ENCODE data around the gene IRF6.

The IRF6 gene

DNA sequence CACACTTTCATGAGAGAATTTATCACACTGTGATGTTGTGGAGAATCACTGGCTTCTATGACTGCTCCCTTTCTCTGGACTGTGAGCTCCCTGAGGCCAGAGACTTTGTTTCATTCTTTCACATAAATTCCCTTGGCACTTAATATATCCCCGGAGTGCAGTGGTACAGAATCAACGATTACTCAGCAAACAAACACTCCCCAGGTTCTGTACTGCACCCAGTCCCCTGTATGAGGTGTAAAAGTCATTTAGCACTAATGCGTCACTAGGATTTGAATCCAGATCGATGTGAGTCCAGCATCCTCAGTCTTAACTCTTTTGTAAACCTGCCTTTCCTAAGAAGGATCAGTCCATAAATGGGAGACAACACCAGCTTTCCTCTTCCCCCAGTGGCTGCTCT lies 15.0 kb upstream of the IRF6 start:
- Histone ChIP-seq H4K20me1 (ENCODE audit: low read depth, low read length) (no peaks in the 10 kb centered on the region), H2AFZ (ENCODE audit: low read depth, low read length, severe bottlenecking) (no peak overlapping the region), H3K27ac (ENCODE audit: low read depth, low read length) (no peak overlapping the region), H3K27me3 (ENCODE audit: low read length) (no peaks in the 10 kb centered on the region), H3K79me2 (ENCODE audit: insufficient read depth, low read length) (no peaks in the 10 kb centered on the region), H3K4me2 (ENCODE audit: low read depth, low read length, poor library complexity, severe bottlenecking) (no peak overlapping the region), H3K4me3 (ENCODE audit: insufficient read depth, low read length, poor library complexity, severe bottlenecking) (no peak overlapping the region), H3K9me3 (ENCODE audit: insufficient read depth, low read length) (no peaks in the 10 kb centered on the region), H3F3A (ENCODE audit: insufficient read depth) (no peaks in the 10 kb centered on the region), H3K9ac (ENCODE audit: low read length) (no peak overlapping the region), H3K9me2 (replicated peaks; ENCODE audit: insufficient read depth, low read length) (no peaks in the 10 kb centered on the region), H3K36me3 (ENCODE audit: low read length) (no peaks in the 10 kb centered on the region)
- TF ChIP-seq EZH2phosphoT487 (conservative IDR thresholded peaks at IDR 0.05; ENCODE audit: low read length), result no peak
- TF ChIP-seq, protein P1, sequence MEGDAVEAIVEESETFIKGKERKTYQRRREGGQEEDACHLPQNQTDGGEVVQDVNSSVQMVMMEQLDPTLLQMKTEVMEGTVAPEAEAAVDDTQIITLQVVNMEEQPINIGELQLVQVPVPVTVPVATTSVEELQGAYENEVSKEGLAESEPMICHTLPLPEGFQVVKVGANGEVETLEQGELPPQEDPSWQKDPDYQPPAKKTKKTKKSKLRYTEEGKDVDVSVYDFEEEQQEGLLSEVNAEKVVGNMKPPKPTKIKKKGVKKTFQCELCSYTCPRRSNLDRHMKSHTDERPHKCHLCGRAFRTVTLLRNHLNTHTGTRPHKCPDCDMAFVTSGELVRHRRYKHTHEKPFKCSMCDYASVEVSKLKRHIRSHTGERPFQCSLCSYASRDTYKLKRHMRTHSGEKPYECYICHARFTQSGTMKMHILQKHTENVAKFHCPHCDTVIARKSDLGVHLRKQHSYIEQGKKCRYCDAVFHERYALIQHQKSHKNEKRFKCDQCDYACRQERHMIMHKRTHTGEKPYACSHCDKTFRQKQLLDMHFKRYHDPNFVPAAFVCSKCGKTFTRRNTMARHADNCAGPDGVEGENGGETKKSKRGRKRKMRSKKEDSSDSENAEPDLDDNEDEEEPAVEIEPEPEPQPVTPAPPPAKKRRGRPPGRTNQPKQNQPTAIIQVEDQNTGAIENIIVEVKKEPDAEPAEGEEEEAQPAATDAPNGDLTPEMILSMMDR (IDR thresholded peaks at IDR 0.05; ENCODE audit: insufficient read depth, low read length, poor library complexity, severe bottlenecking), result no peak

DNA sequence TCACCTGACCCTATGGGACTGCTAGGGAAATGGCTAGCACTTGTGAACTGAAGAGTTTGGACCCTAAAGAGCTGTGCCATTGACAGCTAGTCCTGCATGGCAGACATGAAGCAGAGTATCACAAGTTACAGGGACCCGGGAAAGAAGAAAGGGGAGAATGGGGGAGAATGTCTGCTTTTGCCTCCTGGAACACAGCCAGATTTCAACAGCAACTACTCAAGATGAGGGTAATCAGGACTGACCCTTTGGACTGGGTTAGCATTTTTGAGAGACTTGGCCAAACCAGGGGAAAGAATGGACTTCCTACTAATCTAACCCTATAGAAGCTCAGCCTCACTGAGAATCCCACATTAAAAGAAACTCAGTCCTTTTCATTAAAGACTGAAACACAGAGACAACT lies 13.1 kb upstream of the IRF6 start:
- no peaks in the 10 kb centered on the region for H3K9me2 ChIP-seq (replicated peaks; ENCODE audit: insufficient read depth, low read length)
- no peaks in the 10 kb centered on the region for H3K27me3 ChIP-seq (ENCODE audit: low read length)
- no peaks in the 10 kb centered on the region for H4K20me1 ChIP-seq (ENCODE audit: low read depth, low read length)
- H3K4me3 ChIP-seq (ENCODE audit: insufficient read depth, low read length, poor library complexity, severe bottlenecking), result no peak overlapping the region
- TF ChIP-seq, protein P1 (IDR thresholded peaks at IDR 0.05; ENCODE audit: insufficient read depth, low read length, poor library complexity, severe bottlenecking), result no peak
- TF ChIP-seq EZH2phosphoT487 (conservative IDR thresholded peaks at IDR 0.05; ENCODE audit: low read length), result no peak
- H3K9ac ChIP-seq (ENCODE audit: low read length), result no peak overlapping the region
- no peak overlapping the region for H3K27ac ChIP-seq (ENCODE audit: low read depth, low read length)
- no peaks in the 10 kb centered on the region for H3K36me3 ChIP-seq (ENCODE audit: low read length)
- H3K79me2 ChIP-seq (ENCODE audit: insufficient read depth, low read length), result no peaks in the 10 kb centered on the region
- H3K4me2 ChIP-seq (ENCODE audit: low read depth, low read length, poor library complexity, severe bottlenecking), result no peak overlapping the region
- no peaks in the 10 kb centered on the region for H3F3A ChIP-seq (ENCODE audit: insufficient read depth)
- H2AFZ ChIP-seq (ENCODE audit: low read depth, low read length, severe bottlenecking), result no peak overlapping the region
- H3K9me3 ChIP-seq (ENCODE audit: insufficient read depth, low read length), result no peaks in the 10 kb centered on the region

DNA sequence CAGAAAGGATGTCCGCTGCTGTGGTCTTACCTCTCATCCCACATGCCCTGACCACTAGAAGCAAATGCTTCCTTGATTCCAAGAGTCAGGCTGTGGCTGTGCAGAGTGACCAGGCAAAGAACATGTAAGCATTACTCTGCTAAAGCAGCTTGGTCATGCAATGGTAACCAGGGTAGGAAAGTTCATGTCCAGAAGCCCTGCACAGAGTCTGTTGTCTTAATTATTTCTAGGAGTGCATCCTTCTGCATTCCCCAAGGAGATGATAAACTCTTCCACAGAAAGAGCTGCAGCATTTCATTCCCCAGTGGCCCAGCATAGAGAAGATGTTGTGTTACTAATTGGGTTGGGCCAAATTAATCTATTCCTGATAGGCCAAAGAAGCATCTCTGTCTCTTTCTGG lies 11.7 kb upstream of the IRF6 start:
- no peak overlapping the region for H3K4me2 ChIP-seq (ENCODE audit: low read depth, low read length, poor library complexity, severe bottlenecking)
- H3K9me3 ChIP-seq (ENCODE audit: insufficient read depth, low read length), result no peaks in the 10 kb centered on the region
- no peak overlapping the region for H3K27ac ChIP-seq (ENCODE audit: low read depth, low read length)
- no peaks in the 10 kb centered on the region for H4K20me1 ChIP-seq (ENCODE audit: low read depth, low read length)
- TF ChIP-seq, protein P1 (IDR thresholded peaks at IDR 0.05; ENCODE audit: insufficient read depth, low read length, poor library complexity, severe bottlenecking), result no peak
- no peak for TF ChIP-seq EZH2phosphoT487 (conservative IDR thresholded peaks at IDR 0.05; ENCODE audit: low read length)
- H3K79me2 ChIP-seq (ENCODE audit: insufficient read depth, low read length), result no peaks in the 10 kb centered on the region
- H3K4me3 ChIP-seq (ENCODE audit: insufficient read depth, low read length, poor library complexity, severe bottlenecking), result no peak overlapping the region
- H3F3A ChIP-seq (ENCODE audit: insufficient read depth), result no peaks in the 10 kb centered on the region
- no peak overlapping the region for H2AFZ ChIP-seq (ENCODE audit: low read depth, low read length, severe bottlenecking)
- H3K9ac ChIP-seq (ENCODE audit: low read length), result no peak overlapping the region
- no peaks in the 10 kb centered on the region for H3K9me2 ChIP-seq (replicated peaks; ENCODE audit: insufficient read depth, low read length)
- H3K36me3 ChIP-seq (ENCODE audit: low read length), result no peaks in the 10 kb centered on the region
- no peaks in the 10 kb centered on the region for H3K27me3 ChIP-seq (ENCODE audit: low read length)

Measured in SU-DHL-6 (cell line).